Measurements from ENCODE around the gene HIVEP3.

Gene HIVEP3

DNA sequence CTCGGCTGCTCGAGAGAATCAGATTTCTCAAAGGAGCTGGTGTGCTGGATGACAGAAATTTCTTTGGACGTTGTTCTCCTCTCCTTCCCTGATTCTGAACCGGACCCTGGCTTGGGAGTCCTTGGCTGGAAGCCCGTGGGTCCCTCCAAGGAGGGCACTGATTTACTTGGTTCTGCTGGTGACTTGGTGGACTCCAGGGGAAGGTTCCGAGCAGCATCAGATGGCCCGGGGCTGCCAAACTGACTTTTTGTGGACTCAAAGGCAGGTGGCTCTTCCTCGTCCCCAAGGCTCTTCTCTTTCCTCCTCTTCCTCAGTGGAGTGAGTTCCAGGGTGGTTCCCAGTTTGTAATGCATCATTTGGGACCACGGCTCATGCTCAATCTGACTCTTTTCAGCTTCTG, 336.4 kb downstream of the HIVEP3 start:
- no peak for DNase-seq (ENCODE audit: low spot score)

DNA sequence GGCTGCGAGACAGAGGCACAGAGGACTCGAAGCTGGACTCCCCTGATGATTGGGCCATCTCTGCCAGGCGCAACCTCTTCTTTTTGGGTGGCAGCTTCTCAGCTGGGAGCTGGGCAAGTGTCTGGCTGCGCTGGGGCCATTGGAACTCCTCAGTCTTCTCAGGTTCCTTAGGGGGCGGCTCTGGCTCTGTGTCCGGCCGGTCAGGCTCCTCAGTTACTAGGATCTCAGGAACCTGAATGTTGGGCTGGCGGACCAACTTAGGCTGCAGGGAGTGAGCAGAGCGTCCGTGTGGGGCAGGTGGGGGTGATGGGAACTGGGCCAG, 336.8 kb downstream of the HIVEP3 start:
- no peak for DNase-seq (ENCODE audit: low spot score)

DNA sequence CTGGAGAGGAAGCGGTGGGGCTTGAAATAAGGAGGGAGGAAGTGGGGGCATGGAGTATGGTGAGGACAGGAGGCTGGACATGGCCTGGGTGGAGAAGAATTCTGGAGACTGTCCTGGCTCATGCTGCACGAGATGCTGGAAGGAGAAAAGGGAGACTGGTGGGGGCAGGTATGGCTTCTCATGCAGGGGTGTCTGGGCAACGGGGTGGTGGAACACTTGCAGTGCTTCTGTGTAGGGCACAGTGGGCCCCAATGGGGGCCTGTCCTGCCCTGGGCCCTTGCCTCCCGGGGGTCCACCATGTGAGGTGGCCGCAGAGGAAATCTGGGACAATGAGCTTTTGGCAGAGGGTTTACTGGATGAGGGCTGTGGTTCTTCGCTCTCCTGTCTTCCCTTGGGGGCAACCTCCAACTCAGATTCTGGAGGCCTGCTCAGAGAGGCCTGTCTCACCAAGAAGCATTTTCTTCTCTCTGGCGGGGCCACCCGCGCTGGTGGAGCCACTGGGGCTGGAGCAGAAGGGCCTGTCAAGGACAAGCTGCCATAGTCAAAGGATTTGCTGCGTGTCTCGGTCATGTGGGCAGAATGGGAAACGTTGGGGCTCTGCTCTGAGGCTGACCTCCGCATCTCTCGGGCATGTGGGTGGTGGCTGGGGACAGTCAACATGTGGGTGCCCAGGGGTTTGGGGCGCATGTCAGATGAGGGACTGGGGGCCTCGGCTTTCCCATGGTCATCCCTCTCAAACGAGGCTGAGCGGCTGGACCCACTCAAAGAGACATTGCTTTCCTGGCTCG, 337.3 kb downstream of the HIVEP3 start:
- DNase-seq (ENCODE audit: low spot score), result no peak

DNA sequence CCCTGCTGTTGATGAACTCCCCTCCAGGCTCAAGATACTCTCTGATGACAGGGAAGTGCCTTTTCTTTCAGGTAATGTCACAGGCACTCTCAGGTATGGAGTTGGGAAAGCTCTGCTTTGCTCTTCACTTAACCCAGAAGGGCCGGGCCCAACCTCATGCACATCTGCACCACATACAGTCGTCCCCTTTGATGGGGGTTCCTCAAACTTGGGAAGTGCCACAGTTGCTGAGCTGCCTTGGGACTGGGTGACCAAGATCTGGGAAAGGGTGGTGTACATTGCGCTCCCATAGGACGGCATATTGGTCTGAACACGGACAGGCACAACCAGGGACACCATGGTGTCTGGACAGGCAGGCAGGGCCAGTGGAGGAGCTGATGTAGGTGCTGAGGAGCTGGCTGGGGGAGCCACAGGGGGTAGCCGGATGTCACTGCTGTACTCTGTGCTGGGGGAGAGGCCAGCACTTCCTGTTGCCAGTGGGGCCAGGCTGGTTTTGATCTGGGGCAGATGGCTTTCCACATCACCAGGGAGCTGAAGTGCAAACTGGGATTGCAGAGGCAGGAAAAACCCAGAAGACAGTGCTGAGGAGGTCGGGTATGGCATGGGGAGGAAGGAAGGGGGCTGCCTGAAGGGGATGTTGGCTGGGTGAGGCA, 338.1 kb downstream of the HIVEP3 start:
- DNase-seq (ENCODE audit: low spot score), result no peak

DNA sequence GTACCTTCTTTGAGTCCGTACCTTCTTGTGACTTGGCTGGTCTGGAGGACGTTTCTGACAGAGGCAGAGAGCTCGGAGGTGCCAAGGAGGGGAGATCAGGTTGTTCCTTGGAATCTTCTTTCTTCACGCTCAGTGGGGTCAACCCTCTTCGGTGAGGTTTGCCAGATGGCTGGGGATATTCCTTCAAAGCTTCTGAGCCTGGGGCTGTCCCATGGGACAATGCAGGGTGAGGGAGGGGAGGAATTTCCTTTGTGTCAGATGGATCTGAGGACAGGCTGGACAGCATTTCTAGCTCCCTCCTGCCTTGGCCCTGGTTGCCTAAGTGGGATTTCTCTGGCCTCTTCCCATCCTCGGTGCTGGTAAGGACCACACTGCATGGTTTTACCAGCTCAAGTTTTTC, 338.7 kb downstream of the HIVEP3 start:
- DNase-seq (ENCODE audit: low spot score), result no peak

DNA sequence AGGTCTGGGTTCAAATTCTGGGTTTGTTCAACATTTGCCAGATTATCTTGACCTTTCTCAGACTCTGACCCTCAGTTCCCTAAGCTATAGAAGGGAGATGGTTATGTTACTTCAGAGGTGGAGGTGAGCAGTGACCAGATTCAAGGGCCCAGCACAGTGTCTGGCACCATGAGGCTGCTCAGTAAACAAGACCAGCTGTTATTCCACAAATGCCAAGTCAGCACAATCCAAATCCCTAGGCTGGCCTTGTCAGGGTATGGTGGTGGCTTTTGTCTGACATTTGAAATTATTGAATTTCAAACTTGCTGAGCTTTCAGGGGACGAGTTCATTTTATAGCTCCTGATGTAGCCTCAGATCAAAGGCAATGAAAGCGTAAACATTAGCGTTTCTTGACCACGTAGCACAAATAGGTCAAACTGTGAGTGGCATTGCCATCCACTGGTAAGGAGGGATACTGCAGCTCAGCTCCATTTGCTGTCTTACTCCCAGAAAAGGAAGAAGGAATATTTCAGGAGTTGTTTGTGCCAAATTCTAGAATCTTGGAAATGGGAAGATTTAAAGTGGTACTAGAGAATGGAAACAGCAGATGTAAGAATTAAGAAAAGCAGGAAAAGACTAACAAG, 339.9 kb downstream of the HIVEP3 start:
- no peak for DNase-seq (ENCODE audit: low spot score)

DNA sequence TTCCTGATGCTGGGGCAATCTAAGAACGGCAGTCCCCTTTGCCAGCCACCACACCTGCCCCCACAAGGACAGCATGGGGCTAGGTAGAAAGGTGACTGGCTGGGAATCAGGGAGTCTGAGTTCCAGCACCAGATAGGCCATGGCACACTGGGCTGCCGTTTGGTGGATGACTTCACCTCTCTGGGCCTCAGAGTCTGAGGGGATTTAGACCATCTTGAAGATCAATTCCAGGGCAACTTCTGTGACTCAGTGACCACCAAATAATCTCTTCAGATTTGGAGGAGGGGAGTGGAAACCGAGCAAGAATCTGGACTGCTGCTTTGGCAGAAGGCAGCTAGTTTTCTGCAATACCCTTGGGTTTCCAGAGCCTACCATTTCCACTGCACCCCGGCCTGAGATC, 342.1 kb downstream of the HIVEP3 start:
- no peak for DNase-seq (ENCODE audit: low spot score)

DNA sequence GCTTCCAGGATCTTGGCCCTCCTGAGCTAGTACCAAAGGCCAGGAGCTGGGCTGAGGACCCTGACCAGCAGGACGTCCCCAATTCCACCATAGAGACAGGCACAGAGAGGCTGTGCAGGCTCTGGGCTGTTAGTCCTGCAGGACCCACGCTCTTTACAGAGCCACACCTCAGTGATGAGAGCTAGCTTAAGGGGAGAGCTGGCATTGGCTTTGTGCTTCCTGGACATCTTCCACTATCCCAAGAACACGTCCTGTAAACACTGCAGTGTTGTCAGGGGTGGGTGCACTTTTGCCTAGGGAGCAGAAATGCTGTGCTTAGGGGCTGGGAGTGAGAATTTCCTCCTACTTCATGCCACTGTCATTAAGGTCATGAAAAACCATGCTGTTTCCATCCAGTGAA, 342.5 kb downstream of the HIVEP3 start:
- DNase-seq (ENCODE audit: low spot score), result no peak

DNA sequence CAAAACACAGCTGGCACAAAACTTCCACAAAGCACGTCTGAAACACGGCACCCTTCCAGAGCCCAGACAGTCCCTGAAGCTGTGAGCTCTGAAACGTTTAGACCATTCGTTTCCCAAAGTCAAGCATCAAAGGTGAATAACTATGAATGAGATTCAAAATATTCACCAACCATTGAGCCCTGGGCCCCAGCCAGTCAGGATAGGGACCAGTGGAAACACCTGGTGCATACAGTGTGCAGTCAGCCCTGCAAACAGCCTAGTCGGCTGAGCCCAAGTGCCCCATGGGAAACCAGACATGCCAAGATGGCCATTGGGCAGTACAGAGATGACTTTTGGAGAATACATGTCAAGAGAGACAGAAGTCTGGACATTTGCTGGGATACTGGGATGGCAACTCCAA, 343.9 kb downstream of the HIVEP3 start:
- DNase-seq (ENCODE audit: low spot score), result no peak

DNA sequence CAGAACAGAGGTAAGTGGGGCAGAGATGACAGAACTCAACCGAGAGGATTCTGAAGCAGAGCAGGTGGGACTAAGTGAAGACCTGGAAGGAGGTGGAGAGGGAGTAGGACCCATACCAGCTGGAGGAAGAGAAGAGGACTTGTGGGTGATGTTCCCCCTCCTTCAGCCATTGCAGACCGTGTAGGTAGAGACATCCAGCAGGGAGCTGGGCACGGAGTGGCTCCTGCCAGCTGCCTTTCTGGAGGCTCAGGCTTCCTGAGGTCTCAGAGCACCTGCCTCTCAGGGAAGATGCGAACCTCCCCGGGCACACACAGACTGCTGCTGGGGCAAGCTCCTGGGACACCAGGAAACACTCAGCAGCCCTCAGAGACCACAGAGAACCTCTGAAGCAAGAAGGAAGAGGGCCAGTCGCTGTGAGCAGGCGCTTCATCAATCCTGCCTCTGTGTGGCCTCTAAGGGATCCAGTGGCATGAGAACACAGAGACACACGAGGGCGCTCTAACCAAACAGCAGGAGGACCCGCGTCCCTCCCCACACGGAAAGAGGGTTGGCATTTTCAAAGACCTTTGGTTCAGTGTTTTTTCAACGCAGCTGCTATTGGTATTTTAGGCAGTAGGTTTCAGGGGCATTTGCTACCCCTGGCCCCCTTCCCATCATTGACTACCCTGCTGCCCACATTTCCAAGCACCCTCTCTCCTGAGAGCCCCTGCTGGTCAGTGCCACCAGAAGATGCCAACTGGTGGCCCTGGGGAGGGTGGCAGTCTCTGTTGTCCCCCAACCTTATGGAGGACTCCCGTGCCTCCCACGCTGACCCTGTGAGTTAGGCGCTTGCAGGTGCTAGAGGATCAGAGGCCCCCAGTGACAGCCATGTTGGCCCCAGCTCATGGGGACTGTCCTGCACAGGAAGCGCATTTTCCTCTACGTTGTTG, 344.7 kb downstream of the HIVEP3 start:
- DNase-seq (ENCODE audit: low spot score), result peak; percentile 88

DNA sequence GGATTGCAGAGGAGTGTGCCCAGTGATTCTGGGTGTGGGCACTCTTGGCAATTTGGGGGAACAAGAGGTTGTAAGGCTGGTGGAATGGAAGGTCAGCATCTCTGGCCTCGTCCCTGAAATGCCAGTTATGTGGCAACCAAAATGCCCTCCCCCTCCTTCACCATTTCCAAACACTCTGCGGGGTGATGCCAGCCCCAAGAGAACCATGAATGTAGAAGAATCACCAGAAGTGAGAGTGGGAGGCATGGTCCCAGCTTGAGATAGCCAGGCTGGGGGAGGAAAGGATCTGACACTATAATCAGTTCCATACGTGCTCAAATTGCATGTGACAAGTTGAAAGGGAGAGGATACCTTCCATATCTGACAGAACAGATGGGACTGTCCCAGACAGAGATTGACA, 345.5 kb downstream of the HIVEP3 start:
- DNase-seq (ENCODE audit: low spot score), result no peak

DNA sequence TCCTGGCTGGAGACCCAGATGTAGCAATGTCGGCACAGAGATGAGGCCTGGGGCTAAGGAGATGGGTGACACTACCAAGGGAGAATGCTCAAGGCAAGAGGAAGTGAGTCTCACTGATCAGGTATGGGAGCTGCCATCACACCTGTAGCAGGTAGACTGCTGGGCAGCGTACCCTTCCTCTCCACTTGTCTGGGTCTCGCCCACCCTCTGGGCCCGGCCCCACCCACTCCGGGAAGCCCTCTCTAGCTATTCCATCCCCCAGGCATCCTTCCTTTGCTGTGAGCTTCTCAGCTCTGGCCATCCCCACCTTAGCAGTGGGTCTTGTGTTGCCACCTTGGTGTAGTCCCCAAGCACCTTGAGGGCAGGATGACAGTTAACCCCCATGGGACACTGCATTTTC, 346.5 kb downstream of the HIVEP3 start:
- no peak for DNase-seq (ENCODE audit: low spot score)

DNA sequence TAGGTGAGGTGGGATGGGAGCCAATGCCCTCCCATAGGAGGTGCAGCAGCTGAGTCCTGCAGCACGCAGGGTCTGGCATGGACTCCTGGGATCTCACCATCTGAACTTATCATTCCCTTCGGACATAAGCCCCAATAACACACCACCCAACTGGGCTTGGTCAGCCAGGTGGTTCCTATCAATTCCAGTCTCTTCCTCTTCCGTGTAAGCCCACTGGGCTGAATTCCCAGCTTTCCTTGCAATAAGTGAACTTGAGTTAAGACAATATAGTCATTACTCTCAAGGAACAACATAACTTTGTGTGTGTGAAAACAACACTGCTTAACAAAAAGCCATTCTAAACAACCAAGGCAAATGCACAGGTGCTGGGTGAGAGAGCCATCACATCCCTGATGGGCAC, 347.7 kb downstream of the HIVEP3 start:
- no peak for DNase-seq (ENCODE audit: low spot score)

DNA sequence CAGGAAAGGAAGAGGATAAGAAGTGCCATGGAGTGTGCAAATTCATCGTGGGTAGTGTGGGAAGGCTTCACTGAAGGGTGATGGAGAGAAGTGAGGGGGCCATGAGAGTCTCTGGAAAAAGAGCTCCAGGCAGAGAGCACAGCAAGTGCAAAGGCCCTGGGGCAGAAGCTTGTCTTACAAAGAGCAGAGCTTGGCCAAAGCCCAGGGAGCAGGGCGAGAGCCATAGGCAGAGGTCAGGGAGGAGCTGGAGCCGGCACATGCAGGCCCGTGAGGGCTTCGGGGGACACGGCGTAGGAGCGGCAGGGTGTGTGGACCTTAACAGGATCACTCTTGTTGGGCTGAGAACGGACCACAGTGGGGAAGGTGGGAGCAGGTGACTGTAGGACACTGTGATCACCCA, 350.5 kb downstream of the HIVEP3 start:
- no peak for DNase-seq (ENCODE audit: low spot score)

DNA sequence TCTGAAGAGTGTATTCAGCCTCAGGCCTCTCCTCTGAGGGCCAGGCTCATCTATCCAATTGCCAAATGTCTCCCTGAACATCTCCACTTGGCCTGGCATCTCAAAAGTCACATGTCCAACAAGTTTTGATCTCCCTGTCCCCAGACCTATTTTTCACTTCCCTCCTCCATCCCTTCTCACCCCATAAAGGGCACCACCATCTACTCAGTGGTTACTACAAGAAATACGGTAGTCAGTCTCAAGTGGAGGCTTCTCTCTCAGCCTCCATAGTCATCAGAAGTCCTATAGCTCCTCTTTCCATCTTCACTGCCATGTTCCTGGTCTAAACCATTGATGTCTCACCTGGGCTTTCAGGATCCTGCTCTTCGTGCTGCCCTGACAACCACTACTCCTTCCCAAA, 351.8 kb downstream of the HIVEP3 start:
- no peak for DNase-seq (ENCODE audit: low spot score)

DNA sequence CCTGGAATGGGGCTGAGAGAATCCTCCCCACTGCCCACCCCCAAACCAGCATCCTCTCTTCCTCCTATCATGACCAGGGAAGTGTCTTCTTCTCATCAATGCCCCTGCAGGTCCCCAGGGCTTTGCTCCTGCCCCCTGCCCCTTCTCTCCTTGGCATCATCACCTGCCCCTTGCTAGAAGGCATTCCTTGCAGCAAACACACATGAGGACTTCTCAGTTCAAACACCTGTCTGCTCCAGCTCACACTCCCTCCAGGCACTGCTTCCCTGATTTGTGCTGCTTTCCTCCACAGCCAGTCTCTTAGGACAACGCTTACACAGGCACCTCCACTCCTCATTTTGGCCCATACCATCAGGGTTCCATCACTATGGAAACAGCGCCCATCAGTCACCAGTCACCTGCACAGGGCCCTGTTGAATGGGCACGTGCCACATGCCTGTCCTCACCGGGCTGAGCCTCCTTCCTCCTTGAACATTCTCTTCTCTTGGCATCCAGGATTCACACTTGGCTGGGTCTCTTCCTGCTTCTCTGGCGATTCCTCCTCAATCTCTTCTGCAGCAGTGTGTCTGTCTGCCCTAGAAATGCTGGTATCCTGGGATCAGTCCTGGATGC, 352.3 kb downstream of the HIVEP3 start:
- DNase-seq (ENCODE audit: low spot score), result no peak

DNA sequence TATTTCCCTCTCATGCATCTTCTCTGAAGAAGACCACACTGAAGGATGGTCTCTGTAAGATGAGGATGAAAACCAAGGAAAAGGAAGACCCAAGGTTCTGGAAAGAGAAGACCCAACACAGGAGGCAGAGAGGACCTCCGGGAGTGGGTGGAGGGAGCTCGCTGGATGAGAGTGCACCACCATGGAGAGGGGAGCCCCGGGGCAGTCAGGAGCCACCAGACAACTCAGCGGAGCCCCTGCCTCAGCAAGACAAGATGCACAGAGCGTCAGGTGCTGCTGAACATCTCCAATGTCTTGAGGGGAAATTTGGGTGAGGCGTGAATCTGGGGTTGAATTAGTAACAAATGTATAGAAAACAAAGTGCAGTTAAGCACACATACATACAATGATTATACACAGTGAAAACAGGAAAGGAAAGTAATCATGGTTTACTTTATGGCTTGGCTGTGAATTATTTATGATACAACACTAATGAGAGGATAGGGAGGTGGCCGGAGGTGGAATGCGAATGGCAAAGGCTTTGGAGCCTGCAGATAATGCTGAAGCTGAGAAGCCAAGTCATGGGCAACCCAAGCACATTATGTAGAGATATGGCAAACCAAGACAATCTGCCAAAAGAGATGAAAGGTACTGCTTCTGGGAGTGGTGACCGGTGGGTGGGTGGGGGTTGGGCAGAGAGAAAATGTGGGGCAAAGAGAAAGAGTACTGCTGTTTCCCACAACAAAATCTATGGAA, 353.8 kb downstream of the HIVEP3 start:
- DNase-seq (ENCODE audit: low spot score), result no peak

DNA sequence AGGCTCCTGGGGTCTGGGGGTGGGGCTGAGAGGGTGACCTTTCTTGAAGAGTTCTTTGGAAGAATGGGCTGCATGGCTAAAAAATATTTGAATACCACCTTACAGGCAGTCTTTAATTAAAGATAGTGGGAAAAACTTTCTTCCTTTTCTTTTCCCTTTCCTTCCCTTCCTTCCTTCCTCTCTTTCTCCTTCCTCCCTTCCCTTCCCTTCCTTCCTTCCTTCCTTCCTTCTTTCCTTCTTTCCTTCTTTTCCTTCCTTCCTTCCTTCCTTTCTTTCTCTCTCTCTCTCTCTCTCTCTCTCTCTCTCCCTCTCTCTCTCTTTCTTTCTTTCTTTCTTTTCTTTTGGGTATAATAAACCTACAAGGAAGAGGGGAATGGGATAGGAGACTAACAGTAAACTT, 356.4 kb downstream of the HIVEP3 start:
- DNase-seq (ENCODE audit: low spot score), result no peak

DNA sequence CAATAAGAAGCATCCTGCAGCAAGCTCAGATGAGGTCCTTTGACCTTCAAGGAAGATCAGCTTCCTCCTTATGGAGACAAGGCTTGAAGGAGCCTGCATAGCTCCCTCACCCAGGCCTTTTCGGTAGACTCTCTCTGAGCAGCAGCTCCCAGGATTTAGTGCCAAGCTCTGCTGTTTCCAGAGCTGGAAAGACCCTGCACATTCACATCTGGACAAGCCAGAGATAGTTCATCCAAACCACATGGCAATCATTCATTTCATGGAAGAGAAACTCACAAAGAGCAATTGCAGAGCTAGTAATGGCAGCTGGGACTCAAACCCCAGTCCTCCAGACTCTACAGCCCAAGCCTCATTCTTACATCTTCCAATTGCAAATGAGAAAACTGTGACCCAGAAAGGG, 357.8 kb downstream of the HIVEP3 start:
- no peak for DNase-seq (ENCODE audit: low spot score)

DNA sequence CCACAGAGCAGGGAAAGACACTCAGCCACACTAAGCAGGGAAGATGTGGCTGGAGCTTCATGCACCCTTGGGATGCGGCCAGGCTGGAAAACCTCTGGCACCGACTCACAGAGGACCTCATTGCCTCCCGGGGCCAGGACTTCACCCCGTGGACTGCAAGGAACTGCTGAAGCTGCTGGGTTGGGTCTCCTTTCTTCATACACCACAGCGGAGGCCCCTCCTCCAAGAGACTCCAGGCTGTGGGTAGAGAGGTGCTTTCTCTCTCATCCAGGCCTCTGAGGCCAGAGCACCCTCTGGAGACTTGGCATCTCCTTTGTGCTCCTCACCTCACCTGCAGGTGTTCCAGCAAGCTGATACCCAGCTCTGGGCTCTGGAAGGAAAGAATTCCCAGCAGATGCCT, 358.2 kb downstream of the HIVEP3 start:
- DNase-seq (ENCODE audit: low spot score), result no peak

DNA sequence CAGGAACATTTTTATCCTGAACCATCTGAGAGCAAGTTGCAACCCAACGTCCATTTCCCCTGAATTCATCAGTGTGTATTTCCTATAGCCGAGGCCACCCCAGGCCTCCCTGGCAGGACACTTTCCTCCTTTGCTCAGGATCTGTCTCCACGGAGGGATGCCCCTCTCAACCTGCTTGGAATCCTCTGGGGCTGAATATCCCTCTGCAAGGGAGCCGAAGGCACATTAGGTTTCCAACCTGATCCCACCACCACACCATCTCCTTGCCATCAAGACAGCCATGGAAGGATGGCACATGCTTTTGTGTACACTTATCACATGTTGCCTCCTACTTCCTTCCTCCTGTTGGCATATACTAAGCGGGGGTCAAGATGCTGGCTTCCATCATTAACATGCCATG, 359.4 kb downstream of the HIVEP3 start:
- no peak for DNase-seq (ENCODE audit: low spot score)

Data from globus pallidus (tissue), 1 donor.